ENCODE data around the gene ARHGAP26.

- TF ChIP-seq POLR2A (IDR thresholded peaks at IDR 0.05) (no peak), CTCF (IDR thresholded peaks at IDR 0.05) (no peak)
Measured at GRCh38 chr5:142779163-142779840, 9.1 kb downstream of the ARHGAP26 start.
